D721Med (cell line): Measurements from ENCODE around the gene IP6K3.

Experiments used
- DNase-seq: peaks from one replicate; pipeline ENCODE4 v3.0.0; 2011; ENCODE audit warnings: low spot score; ENCODE audit not compliant: insufficient read length
- FAIRE-seq: peaks from 2 replicates; lab custom pipeline; 2011; peaks lifted over from hg19 to GRCh38; lab: Jason Lieb, UNC
- CTCF ChIP-seq: IDR thresholded peaks from 2 replicates; pipeline ENCODE4 v1.5.1; 2012; ENCODE audit warnings: mild to moderate bottlenecking, control low read depth; ENCODE audit not compliant: insufficient read depth; ENCODE audit errors: missing control alignments

The IP6K3 gene

GRCh38 chr6:33688451-33689147 is 58.1 kb downstream of the IP6K3 start:
- FAIRE-seq, result no peak

GRCh38 chr6:33688006-33688405 is 58.7 kb downstream of the IP6K3 start:
- DNase-seq (no peak), FAIRE-seq (no peak)
- TF ChIP-seq CTCF, result no peak

More at GRCh38 chr6:33688451-33689147, 58.1 kb downstream of the IP6K3 start:
- TF ChIP-seq CTCF, result no peak
- no peak for DNase-seq

- DNase-seq, result no peak
- no peak for FAIRE-seq
- TF ChIP-seq CTCF, result no peak
Observed at GRCh38 chr6:33686981-33687975, 59.4 kb downstream of the IP6K3 start.

- no peak for TF ChIP-seq CTCF
Observed at GRCh38 chr6:33686225-33686924, 60.3 kb downstream of the IP6K3 start.

GRCh38 chr6:33685411-33686224 is 61.1 kb downstream of the IP6K3 start:
- DNase-seq (no peak), FAIRE-seq (no peak)
- TF ChIP-seq CTCF, result no peak

More at GRCh38 chr6:33686225-33686924, 60.3 kb downstream of the IP6K3 start:
- FAIRE-seq (no peak), DNase-seq (no peak)

GRCh38 chr6:33684983-33685382 is 61.7 kb downstream of the IP6K3 start:
- no peak for TF ChIP-seq CTCF
- no peak for FAIRE-seq
- no peak for DNase-seq
